WTC11 (cell line): Measurements from ENCODE around the gene MDK. TPM values are rescaled to one million over a fixed set of nuclear protein-coding genes. Genes with fewer than 3 reads are reported as not detected.
A peak's percentile ranks its signal among the peaks of the same experiment; 100 is the strongest.

Experiments
- ATAC-seq: fragments of 200-7000 bp; cut with Tn5 transposase; 2 replicates; pipeline ENCODE4 v1.10.0; 2021; ENCODE audit warnings: mild to moderate bottlenecking, moderate library complexity
- CTCF ChIA-PET: fragments of 300-600 bp; sonication (Branson Sonifier 250); formaldehyde crosslinking; loops from one replicate; lab custom pipeline; 2021; ENCODE audit warnings: antibody characterized with exemption; lab: Charles Lee
- POLR2A ChIA-PET: fragments of 350-600 bp; sonication (Branson Sonifier 250); formaldehyde crosslinking; loops from one replicate; lab custom pipeline; 2021; ENCODE audit warnings: antibody characterized with exemption; lab: Charles Lee
- DNase-seq: peaks from one replicate; pipeline ENCODE4 v3.0.0; 2021; ENCODE audit warnings: low spot score
- H3K27ac Mint-ChIP-seq: 2 replicates; pipeline ENCODE4 v1.8.0; 2021; ENCODE audit warnings: mixed read lengths
- H3K27me3 Mint-ChIP-seq: 2 replicates; pipeline ENCODE4 v1.8.0; 2021; ENCODE audit warnings: low read depth, mild to moderate bottlenecking, moderate library complexity, mixed read lengths
- H3K36me3 Mint-ChIP-seq: 2 replicates; pipeline ENCODE4 v1.8.0; 2021; ENCODE audit warnings: mixed read lengths
- H3K4me1 Mint-ChIP-seq: 2 replicates; pipeline ENCODE4 v1.8.0; 2022; ENCODE audit warnings: mixed read lengths
- H3K4me3 Mint-ChIP-seq: 2 replicates; pipeline ENCODE4 v1.8.0; 2021; ENCODE audit warnings: mild to moderate bottlenecking, moderate library complexity, mixed read lengths
- H3K9me3 Mint-ChIP-seq: 2 replicates; pipeline ENCODE4 v1.8.0; 2021; ENCODE audit warnings: mixed read lengths
- CREM ChIP-seq: sonication (generic); formaldehyde crosslinking; IDR thresholded peaks from 2 replicates; pipeline ENCODE4 v1.8.1; 2022; ENCODE audit warnings: mild to moderate bottlenecking, missing genetic modification reagents, moderate library complexity
- ETV6 ChIP-seq: sonication (generic); formaldehyde crosslinking; IDR thresholded peaks from 2 replicates; pipeline ENCODE4 v1.8.1; 2022; ENCODE audit warnings: mild to moderate bottlenecking, missing genetic modification reagents
- FOXK1 ChIP-seq: sonication (generic); formaldehyde crosslinking; IDR thresholded peaks from 2 replicates; pipeline ENCODE4 v1.8.0; 2022; ENCODE audit warnings: mild to moderate bottlenecking, moderate library complexity, missing genetic modification reagents
- JAZF1 ChIP-seq: fragments of 250-450 bp; sonication (Bioruptor Pico); IDR thresholded peaks from 2 replicates; pipeline ENCODE4 v1.9.0; 2021; ENCODE audit warnings: moderate library complexity, mild to moderate bottlenecking, inconsistent platforms
- KAT7 ChIP-seq: sonication (generic); formaldehyde crosslinking; IDR thresholded peaks from 2 replicates; pipeline ENCODE4 v1.8.1; 2023; ENCODE audit warnings: missing genetic modification reagents, mild to moderate bottlenecking, borderline replicate concordance
- MYBL2 ChIP-seq: sonication (generic); formaldehyde crosslinking; IDR thresholded peaks from 2 replicates; pipeline ENCODE4 v1.8.1; 2023; ENCODE audit warnings: mild to moderate bottlenecking, moderate library complexity, missing genetic modification reagents
- NFYB ChIP-seq: sonication (generic); formaldehyde crosslinking; conservative IDR thresholded peaks from 2 replicates; pipeline ENCODE4 v1.8.0; 2022; ENCODE audit warnings: low read depth, missing genetic modification reagents
- PRRX2 ChIP-seq: fragments of 250-450 bp; sonication (Bioruptor Pico); IDR thresholded peaks from 2 replicates; pipeline ENCODE4 v1.8.0; 2021; ENCODE audit warnings: mild to moderate bottlenecking
- SOX15 ChIP-seq: fragments of 250-450 bp; sonication (Bioruptor Pico); IDR thresholded peaks from 2 replicates; pipeline ENCODE4 v1.9.0; 2021; ENCODE audit warnings: mild to moderate bottlenecking
- SP1 ChIP-seq: sonication (generic); formaldehyde crosslinking; conservative IDR thresholded peaks from 2 replicates; pipeline ENCODE4 v1.8.1; 2022; ENCODE audit warnings: missing genetic modification reagents
- ZBTB21 ChIP-seq: sonication (generic); formaldehyde crosslinking; IDR thresholded peaks from 2 replicates; pipeline ENCODE4 v1.8.1; 2023; ENCODE audit warnings: mild to moderate bottlenecking, missing genetic modification reagents, borderline replicate concordance
- ZNF121 ChIP-seq: sonication (generic); formaldehyde crosslinking; IDR thresholded peaks from 2 replicates; pipeline ENCODE4 v1.8.0; 2023; ENCODE audit warnings: missing genetic modification reagents
- ZNF423 ChIP-seq: fragments of 250-450 bp; sonication (Bioruptor Pico); IDR thresholded peaks from 2 replicates; pipeline ENCODE4 v2.1.2; 2022; ENCODE audit warnings: mild to moderate bottlenecking, moderate library complexity
- total RNA-seq: library from RNA; stranded (reverse); gene quantifications from 3 replicates; pipeline ENCODE4 v1.2.3, GENCODE V29; 2021
- TF ChIP-seq, protein P1 (sequence below): sonication (generic); formaldehyde crosslinking; IDR thresholded peaks from 2 replicates; pipeline ENCODE4 v1.8.1; 2022; ENCODE audit warnings: mild to moderate bottlenecking, moderate library complexity, missing genetic modification reagents
- TF ChIP-seq, protein P2 (sequence below): sonication (generic); formaldehyde crosslinking; IDR thresholded peaks from 2 replicates; pipeline ENCODE4 v1.8.0; 2022; ENCODE audit warnings: mild to moderate bottlenecking, missing genetic modification reagents
- TF ChIP-seq, protein P3 (sequence below): sonication (generic); formaldehyde crosslinking; IDR thresholded peaks from 2 replicates; pipeline ENCODE4 v1.8.1; 2022; ENCODE audit warnings: low read depth, mild to moderate bottlenecking, moderate library complexity, missing genetic modification reagents, borderline replicate concordance
- TF ChIP-seq, protein P4 (sequence below): sonication (generic); formaldehyde crosslinking; IDR thresholded peaks from 2 replicates; pipeline ENCODE4 v1.8.1; 2023; ENCODE audit warnings: mild to moderate bottlenecking, missing genetic modification reagents
- TF ChIP-seq, protein P5 (sequence below): sonication (generic); formaldehyde crosslinking; IDR thresholded peaks from 2 replicates; pipeline ENCODE4 v1.8.1; 2023; ENCODE audit warnings: mild to moderate bottlenecking, missing genetic modification reagents, moderate library complexity
- TF ChIP-seq, protein P6 (sequence below): sonication (generic); formaldehyde crosslinking; conservative IDR thresholded peaks from 2 replicates; pipeline ENCODE4 v1.8.1; 2022; ENCODE audit warnings: mild to moderate bottlenecking, missing genetic modification reagents
- TF ChIP-seq, protein P7 (sequence below): sonication (generic); formaldehyde crosslinking; IDR thresholded peaks from 2 replicates; pipeline ENCODE4 v1.8.1; 2022; ENCODE audit warnings: mild to moderate bottlenecking, missing genetic modification reagents, moderate library complexity, borderline replicate concordance
- TF ChIP-seq, protein P8 (sequence below): sonication (generic); formaldehyde crosslinking; IDR thresholded peaks from 2 replicates; pipeline ENCODE4 v1.8.0; 2022; ENCODE audit warnings: mild to moderate bottlenecking, missing genetic modification reagents
- TF ChIP-seq, protein P9 (sequence below): fragments of 250-450 bp; sonication (Bioruptor Pico); conservative IDR thresholded peaks from 2 replicates; pipeline ENCODE4 v1.9.0; 2021; ENCODE audit warnings: mild to moderate bottlenecking

Gene MDK
- total RNA-seq, 1 experiment from 2014 or later = 560 TPM

DNA sequence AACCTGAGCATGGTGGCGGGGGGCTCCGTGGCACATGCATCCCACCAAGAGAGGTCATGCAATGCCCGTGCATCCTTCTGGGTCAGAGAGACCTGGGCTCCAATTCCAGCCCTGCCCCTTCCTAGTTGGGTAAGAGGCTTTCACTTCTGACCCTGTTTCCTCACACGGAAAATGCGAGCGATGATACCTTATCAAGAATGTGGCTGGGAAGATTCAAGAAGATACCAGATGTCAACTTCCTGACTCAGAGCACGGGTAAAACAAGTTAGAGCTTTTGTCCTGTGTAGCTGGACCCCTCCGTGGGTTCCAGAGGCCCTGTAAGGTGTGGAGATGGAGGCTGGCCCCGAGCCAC lies 42.9 kb upstream of the MDK start:
- peak overlapping the region; percentile 99 for H3K27ac Mint-ChIP-seq

DNA sequence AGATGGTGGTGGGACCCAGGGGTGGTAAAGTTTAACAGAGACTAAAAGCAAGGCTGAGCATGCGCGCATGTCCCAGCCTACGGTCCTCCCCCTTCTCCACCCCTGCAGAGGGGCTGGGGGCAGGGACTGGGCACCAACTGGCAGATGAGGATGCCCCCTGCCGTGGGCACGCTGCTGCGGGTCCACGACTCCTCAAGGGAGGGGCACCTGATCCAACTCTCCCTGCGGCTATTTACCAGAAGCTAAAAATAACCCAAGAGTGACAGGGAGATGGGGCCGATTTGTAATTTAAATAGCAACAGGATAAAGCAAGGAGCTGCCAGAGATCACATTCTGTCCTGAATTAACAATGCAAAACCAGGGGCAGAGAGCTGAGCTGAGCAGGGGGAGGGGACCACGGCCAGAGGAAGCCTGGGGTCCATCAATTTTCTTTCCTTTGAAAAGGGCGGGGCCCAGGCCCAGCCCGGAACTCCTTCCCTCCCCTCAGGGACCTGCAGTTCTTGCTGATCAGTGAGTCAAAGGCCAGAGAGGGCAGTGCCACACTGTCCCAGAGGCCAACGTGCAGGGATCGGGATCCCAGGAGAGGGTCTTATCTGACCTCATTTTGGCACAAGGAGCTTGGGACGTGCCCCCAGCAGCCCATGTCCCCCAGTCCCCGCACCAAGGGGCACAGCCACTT lies 42.3 kb upstream of the MDK start:
- ChIA-PET POLR2A (interaction anchor here (0.6 to 2.2 kb wide), 10 partner anchors 8 to 114 kb away, joined by 3 to 10 read pairs (median 4); partner anchors contain the start of genes CREB3L1 and DGKZ), CTCF (interaction anchor here (0.5 to 5.6 kb wide), 21 partner anchors 8 to 156 kb away, joined by 3 to 62 read pairs (median 5); partner anchors contain the start of genes CHRM4, CREB3L1 and DGKZ)
- ATAC-seq (peak; percentile 89), DNase-seq (peak; percentile 83)
- H3K27me3 Mint-ChIP-seq = peaks cover 9% of the 10 kb centered on the region
- peak overlapping the region; percentile 60 for H3K4me3 Mint-ChIP-seq
- H3K4me1 Mint-ChIP-seq = peaks cover 96% of the 10 kb centered on the region
- peak overlapping the region; percentile 99 for H3K27ac Mint-ChIP-seq
- no peaks in the 10 kb centered on the region for H3K36me3 Mint-ChIP-seq
- H3K9me3 Mint-ChIP-seq = no peaks in the 10 kb centered on the region
- TF ChIP-seq CREM = peak; percentile 40; the same call in 1 of the 2 replicates
- TF ChIP-seq, protein P1, sequence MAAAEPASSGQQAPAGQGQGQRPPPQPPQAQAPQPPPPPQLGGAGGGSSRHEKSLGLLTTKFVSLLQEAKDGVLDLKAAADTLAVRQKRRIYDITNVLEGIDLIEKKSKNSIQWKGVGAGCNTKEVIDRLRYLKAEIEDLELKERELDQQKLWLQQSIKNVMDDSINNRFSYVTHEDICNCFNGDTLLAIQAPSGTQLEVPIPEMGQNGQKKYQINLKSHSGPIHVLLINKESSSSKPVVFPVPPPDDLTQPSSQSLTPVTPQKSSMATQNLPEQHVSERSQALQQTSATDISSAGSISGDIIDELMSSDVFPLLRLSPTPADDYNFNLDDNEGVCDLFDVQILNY = peak; percentile 47; the same call in 1 of the 2 replicates
- TF ChIP-seq, protein P2, sequence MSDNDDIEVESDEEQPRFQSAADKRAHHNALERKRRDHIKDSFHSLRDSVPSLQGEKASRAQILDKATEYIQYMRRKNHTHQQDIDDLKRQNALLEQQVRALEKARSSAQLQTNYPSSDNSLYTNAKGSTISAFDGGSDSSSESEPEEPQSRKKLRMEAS (CRISPR knock-in tag) = peak; percentile 76
- TF ChIP-seq FOXK1 (CRISPR knock-in tag) = peak; percentile 80; the same call in 1 of the 2 replicates
- TF ChIP-seq, protein P3, sequence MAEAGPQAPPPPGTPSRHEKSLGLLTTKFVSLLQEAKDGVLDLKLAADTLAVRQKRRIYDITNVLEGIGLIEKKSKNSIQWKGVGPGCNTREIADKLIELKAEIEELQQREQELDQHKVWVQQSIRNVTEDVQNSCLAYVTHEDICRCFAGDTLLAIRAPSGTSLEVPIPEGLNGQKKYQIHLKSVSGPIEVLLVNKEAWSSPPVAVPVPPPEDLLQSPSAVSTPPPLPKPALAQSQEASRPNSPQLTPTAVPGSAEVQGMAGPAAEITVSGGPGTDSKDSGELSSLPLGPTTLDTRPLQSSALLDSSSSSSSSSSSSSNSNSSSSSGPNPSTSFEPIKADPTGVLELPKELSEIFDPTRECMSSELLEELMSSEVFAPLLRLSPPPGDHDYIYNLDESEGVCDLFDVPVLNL (CRISPR knock-in tag) = no peak
- peak; percentile 45 for TF ChIP-seq ETV6 (CRISPR knock-in tag)
- TF ChIP-seq, protein P4, sequence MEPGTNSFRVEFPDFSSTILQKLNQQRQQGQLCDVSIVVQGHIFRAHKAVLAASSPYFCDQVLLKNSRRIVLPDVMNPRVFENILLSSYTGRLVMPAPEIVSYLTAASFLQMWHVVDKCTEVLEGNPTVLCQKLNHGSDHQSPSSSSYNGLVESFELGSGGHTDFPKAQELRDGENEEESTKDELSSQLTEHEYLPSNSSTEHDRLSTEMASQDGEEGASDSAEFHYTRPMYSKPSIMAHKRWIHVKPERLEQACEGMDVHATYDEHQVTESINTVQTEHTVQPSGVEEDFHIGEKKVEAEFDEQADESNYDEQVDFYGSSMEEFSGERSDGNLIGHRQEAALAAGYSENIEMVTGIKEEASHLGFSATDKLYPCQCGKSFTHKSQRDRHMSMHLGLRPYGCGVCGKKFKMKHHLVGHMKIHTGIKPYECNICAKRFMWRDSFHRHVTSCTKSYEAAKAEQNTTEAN = peak; percentile 87; the same call in 1 of the 2 replicates
- peak; percentile 92 for TF ChIP-seq ZNF423 (CRISPR knock-in tag)
- no peak for TF ChIP-seq PRRX2 (CRISPR knock-in tag)
- TF ChIP-seq KAT7 (CRISPR knock-in tag) = 0 out of 2 replicates have a peak, but pooled peaks have one; percentile 41
- no peak for TF ChIP-seq NFYB (CRISPR knock-in tag)
- TF ChIP-seq SP1 (CRISPR knock-in tag) = peak; percentile 77; the same call in 1 of the 2 replicates
- TF ChIP-seq JAZF1 (CRISPR knock-in tag) = no peak
- TF ChIP-seq, protein P5, sequence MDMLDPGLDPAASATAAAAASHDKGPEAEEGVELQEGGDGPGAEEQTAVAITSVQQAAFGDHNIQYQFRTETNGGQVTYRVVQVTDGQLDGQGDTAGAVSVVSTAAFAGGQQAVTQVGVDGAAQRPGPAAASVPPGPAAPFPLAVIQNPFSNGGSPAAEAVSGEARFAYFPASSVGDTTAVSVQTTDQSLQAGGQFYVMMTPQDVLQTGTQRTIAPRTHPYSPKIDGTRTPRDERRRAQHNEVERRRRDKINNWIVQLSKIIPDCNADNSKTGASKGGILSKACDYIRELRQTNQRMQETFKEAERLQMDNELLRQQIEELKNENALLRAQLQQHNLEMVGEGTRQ (CRISPR knock-in tag) = peak; percentile 65
- peak; percentile 59; the same call in 1 of the 2 replicates for TF ChIP-seq ZBTB21 (CRISPR knock-in tag)
- TF ChIP-seq MYBL2 = peak; percentile 74; the same call in 1 of the 2 replicates

More for the DNA sequence above, 42.9 kb upstream of the MDK start:
- Mint-ChIP-seq H3K9me3 (no peaks in the 10 kb centered on the region), H3K4me3 (peak overlapping the region; percentile 60), H3K4me1 (peaks cover 95% of the 10 kb centered on the region), H3K27me3 (peaks cover 14% of the 10 kb centered on the region), H3K36me3 (no peaks in the 10 kb centered on the region)
- ATAC-seq = peak; percentile 3
- ChIA-PET POLR2A (interaction anchor here (0.6 to 2.1 kb wide), 7 partner anchors 8 to 115 kb away, joined by 3 to 9 read pairs (median 5); partner anchors contain the start of genes CREB3L1 and DGKZ), CTCF (interaction anchor here (0.6 to 5.6 kb wide), 13 partner anchors 9 to 155 kb away, joined by 3 to 62 read pairs (median 9); partner anchors contain the start of genes CHRM4 and DGKZ)
- DNase-seq = no peak
- TF ChIP-seq, protein P6, sequence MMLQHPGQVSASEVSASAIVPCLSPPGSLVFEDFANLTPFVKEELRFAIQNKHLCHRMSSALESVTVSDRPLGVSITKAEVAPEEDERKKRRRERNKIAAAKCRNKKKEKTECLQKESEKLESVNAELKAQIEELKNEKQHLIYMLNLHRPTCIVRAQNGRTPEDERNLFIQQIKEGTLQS = no peak
- TF ChIP-seq PRRX2 (CRISPR knock-in tag) (no peak), SOX15 (CRISPR knock-in tag) (no peak), ZNF121 (no peak)
- TF ChIP-seq, protein P7, sequence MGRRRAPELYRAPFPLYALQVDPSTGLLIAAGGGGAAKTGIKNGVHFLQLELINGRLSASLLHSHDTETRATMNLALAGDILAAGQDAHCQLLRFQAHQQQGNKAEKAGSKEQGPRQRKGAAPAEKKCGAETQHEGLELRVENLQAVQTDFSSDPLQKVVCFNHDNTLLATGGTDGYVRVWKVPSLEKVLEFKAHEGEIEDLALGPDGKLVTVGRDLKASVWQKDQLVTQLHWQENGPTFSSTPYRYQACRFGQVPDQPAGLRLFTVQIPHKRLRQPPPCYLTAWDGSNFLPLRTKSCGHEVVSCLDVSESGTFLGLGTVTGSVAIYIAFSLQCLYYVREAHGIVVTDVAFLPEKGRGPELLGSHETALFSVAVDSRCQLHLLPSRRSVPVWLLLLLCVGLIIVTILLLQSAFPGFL (CRISPR knock-in tag) = no peak
- TF ChIP-seq, protein P8, sequence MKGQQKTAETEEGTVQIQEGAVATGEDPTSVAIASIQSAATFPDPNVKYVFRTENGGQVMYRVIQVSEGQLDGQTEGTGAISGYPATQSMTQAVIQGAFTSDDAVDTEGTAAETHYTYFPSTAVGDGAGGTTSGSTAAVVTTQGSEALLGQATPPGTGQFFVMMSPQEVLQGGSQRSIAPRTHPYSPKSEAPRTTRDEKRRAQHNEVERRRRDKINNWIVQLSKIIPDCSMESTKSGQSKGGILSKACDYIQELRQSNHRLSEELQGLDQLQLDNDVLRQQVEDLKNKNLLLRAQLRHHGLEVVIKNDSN (CRISPR knock-in tag) = no peak
- TF ChIP-seq, protein P9, sequence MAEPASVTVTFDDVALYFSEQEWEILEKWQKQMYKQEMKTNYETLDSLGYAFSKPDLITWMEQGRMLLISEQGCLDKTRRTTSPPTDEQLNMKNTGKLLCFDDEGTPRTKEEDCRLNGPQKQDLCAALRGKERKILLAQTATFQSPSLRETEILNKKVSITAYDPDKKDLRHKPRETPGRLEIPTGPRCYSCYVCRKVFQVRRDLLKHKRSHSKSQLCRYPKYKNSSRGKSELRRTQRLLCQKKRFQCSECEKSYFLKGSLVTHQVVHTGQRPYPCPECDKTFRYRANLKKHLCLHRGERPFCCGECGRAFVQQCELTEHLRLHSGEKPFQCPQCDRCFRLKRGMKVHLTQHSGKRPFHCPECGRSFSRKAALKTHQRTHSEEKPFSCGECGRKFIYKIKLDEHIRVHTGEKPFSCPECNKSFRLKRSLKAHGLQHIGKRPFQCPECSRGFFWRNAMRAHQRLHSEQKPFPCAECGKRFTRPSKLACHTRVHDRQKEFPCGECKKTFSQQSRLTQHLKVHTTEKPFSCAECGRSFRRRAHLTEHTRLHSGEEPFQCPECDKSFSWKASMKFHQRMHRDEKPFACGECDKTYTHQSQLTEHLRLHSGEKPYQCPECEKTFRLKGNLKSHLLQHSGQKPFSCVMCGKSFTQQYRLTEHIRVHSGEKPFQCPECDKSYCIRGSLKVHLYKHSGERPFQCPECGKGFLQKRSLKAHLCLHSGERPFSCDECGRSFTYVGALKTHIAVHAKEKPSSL (CRISPR knock-in tag) = no peak
